Astrocyte (in vitro differentiated cells and primary cell): ENCODE measurements around the gene CNTRL.

ENCODE experiments used
- CTCF ChIP-seq: IDR thresholded peaks from 2 replicates; pipeline ENCODE4 v1.5.1; 2011; ENCODE audit warnings: low read depth, mild to moderate bottlenecking, inconsistent platforms, low read length, moderate library complexity; ENCODE audit not compliant: insufficient read depth
- EZH2 ChIP-seq: IDR thresholded peaks from 2 replicates; pipeline ENCODE4 v1.6.1; 2012; ENCODE audit warnings: mild to moderate bottlenecking, low read length, inconsistent platforms; ENCODE audit not compliant: insufficient read depth

GRCh38 chr9:121218357-121219027 lies 143.7 kb downstream of the CNTRL start:
- TF ChIP-seq CTCF (no peak), EZH2 (no peak)
